M059J (cell line): ENCODE data around the gene NAV1. TPM values are rescaled to one million over a fixed set of nuclear protein-coding genes. Genes with fewer than 3 reads are reported as not detected.

ENCODE experiments used
- DNase-seq: peaks from one replicate; pipeline ENCODE4 v3.0.0-alpha.2; 2012; ENCODE audit warnings: low read depth
- total RNA-seq: library from RNA; depleted of rRNA; stranded (reverse); fragments of >200 nt; shearing (Covaris generic); gene quantifications from 2 replicates; pipeline ENCODE4 v1.2.3, GENCODE V29; 2014; rRNA removed

The NAV1 gene
- total RNA-seq, 1 experiment from 2014 or later = 43.1 TPM

- DNase-seq = no peak
These were observed 47.0 kb downstream of the NAV1 start for GRCh38 chr1:201585901-201586300.

GRCh38 chr1:201586806-201587205 lies 47.9 kb downstream of the NAV1 start:
- no peak for DNase-seq

- no peak for DNase-seq
These were observed 48.8 kb downstream of the NAV1 start for GRCh38 chr1:201587729-201588128.

Other genes with a start within 250 kb of the NAV1 start
- gene TNNT2, start 161.4 kb upstream of the NAV1 start, total RNA-seq = not detected in 2 replicates
- gene LAD1, start 139.8 kb upstream of the NAV1 start, total RNA-seq = 0.07 TPM in 1 of 2 replicates, not detected in the other
- gene TNNI1, start 117.4 kb upstream of the NAV1 start, total RNA-seq = not detected in 2 replicates
- 7.6 and 17.3 TPM in 2 replicates for gene PHLDA3, start 69.9 kb upstream of the NAV1 start, total RNA-seq
- 565 and 854 TPM in 2 replicates for gene CSRP1, start 32.0 kb upstream of the NAV1 start, total RNA-seq